GM18505 (cell line): ENCODE measurements around the gene ZNF268.

Experiments
- ATAC-seq: cut with Tn5 transposase; IDR thresholded peaks from one replicate; pipeline ENCODE4 v1.9.1; 2021; ENCODE audit not compliant: unreplicated experiment
- POLR2A ChIP-seq: IDR thresholded peaks from 4 replicates; pipeline ENCODE4 v1.6.1; 2011; ENCODE audit warnings: borderline replicate concordance; ENCODE audit not compliant: insufficient read depth, insufficient read length; ENCODE audit errors: extremely low read depth

Gene ZNF268

GRCh38 chr12:133181238-133181959 lies at the start of gene ZNF268:
ZNF268 (plus strand) TSS chr12:133181495; CDS start chr12:133181998, 503 bp downstream.
- peak; percentile 81 for TF ChIP-seq POLR2A
- peak; percentile 90 for ATAC-seq

- TF ChIP-seq POLR2A: no peak
Observed at GRCh38 chr12:133135747-133136146, 45.5 kb upstream of the ZNF268 start.

GRCh38 chr12:133145981-133146380 lies 35.3 kb upstream of the ZNF268 start:
- TF ChIP-seq POLR2A: no peak
- no peak for ATAC-seq

More at GRCh38 chr12:133135747-133136146, 45.5 kb upstream of the ZNF268 start:
- ATAC-seq: no peak

- no peak for TF ChIP-seq POLR2A
- ATAC-seq: no peak
Observed at GRCh38 chr12:133156125-133156690, 25.1 kb upstream of the ZNF268 start.

GRCh38 chr12:133165776-133166175 lies 15.5 kb upstream of the ZNF268 start:
- TF ChIP-seq POLR2A: no peak
- ATAC-seq: no peak

- ATAC-seq: no peak
- no peak for TF ChIP-seq POLR2A
Observed at GRCh38 chr12:133172491-133172890, 8.8 kb upstream of the ZNF268 start.

GRCh38 chr12:133174901-133175300 lies 6.4 kb upstream of the ZNF268 start:
- no peak for ATAC-seq
- no peak for TF ChIP-seq POLR2A

- TF ChIP-seq POLR2A: no peak
- no peak for ATAC-seq
Observed at GRCh38 chr12:133180669-133181068, 626 bp upstream of the ZNF268 start.

GRCh38 chr12:133190176-133190575 lies 8.9 kb downstream of the ZNF268 start:
- ATAC-seq: no peak
- no peak for TF ChIP-seq POLR2A

- ATAC-seq: no peak
Observed at GRCh38 chr12:133192847-133193246, 11.6 kb downstream of the ZNF268 start.

GRCh38 chr12:133201888-133202287 lies 20.6 kb downstream of the ZNF268 start:
- no peak for ATAC-seq
- TF ChIP-seq POLR2A: no peak

More at GRCh38 chr12:133192847-133193246, 11.6 kb downstream of the ZNF268 start:
- TF ChIP-seq POLR2A: no peak

GRCh38 chr12:133202493-133203343 lies 21.4 kb downstream of the ZNF268 start:
- ATAC-seq: no peak
- TF ChIP-seq POLR2A: no peak
